Stomach (tissue), 9 donors: Measurements from ENCODE around the gene ZNF511. TPM values are rescaled to one million over a fixed set of nuclear protein-coding genes. Genes with fewer than 3 reads are reported as not detected.

ENCODE experiments used
- DNase-seq, 2 donors: peaks; one replicate each; pipeline versions ENCODE4 v3.0.0 to v3.0.0-alpha.2; 2013 to 2019
- H3K27ac ChIP-seq, 5 donors: fragments of 200-600 bp in 4 of 5; sonication (generic) in 4 of 5; one replicate each; pipeline ENCODE4 v1.5.1; 2013 to 2019; ENCODE audit warnings: mild to moderate bottlenecking in 1 of 5, moderate library complexity in 1 of 5
- H3K27me3 ChIP-seq, 3 donors: fragments of 200-600 bp; sonication (generic); one replicate each; pipeline ENCODE4 v1.5.1; 2017 to 2019; ENCODE audit warnings: mixed run types in 1 of 3
- H3K36me3 ChIP-seq, 4 donors: fragments of 200-600 bp; sonication (generic); 1 replicate in 3 of 4; 2 replicates in 1 of 4; pipeline ENCODE4 v1.5.1; 2016 to 2019
- H3K4me1 ChIP-seq, 4 donors: fragments of 200-600 bp; sonication (generic); one replicate each; pipeline ENCODE4 v1.5.1; 2016 to 2019
- H3K4me3 ChIP-seq, 4 donors: fragments of 200-600 bp; sonication (generic) in 3 of 4; one replicate each; pipeline ENCODE4 v1.5.1; 2016 to 2019; ENCODE audit warnings: mild to moderate bottlenecking in 1 of 4
- H3K9me3 ChIP-seq, 4 donors: fragments of 200-600 bp; sonication (generic); one replicate each; pipeline ENCODE4 v1.5.1; 2016 to 2019
- EP300 ChIP-seq: sonication (generic); formaldehyde crosslinking; IDR thresholded peaks from one replicate; pipeline ENCODE4 v1.6.1; 2017; ENCODE audit warnings: antibody characterized with exemption
- POLR2A ChIP-seq, 4 donors: fragments of 450-650 bp; IDR thresholded peaks; one replicate each; pipeline ENCODE4 v1.6.1; 2016; ENCODE audit warnings: antibody characterized with exemption in 4 of 4, control low read depth in 2 of 4, mild to moderate bottlenecking in 1 of 4, moderate library complexity in 1 of 4
- POLR2AphosphoS5 ChIP-seq, 3 donors: sonication (generic); formaldehyde crosslinking; IDR thresholded peaks; one replicate each; pipeline ENCODE4 v1.6.1; 2016; ENCODE audit warnings: antibody characterized with exemption in 3 of 3
- WGBS, 5 donors: extraction: QIAGEN DNeasy Blood & Tissue Kit in 3 of 5; methylation state at CpG; one replicate each; pipeline versions ENCODE4 v1.1.5 to v1.1.7; 2013 to 2018; 5-methylcytosine and 5-hydroxymethylcytosine counted together
- intact Hi-C: fragments of 100-400 bp; cut with DNase I; formaldehyde crosslinking; loops from one replicate; pipeline ENCODE4 v1.15.1; 2023; ENCODE audit warnings: low total_unique reads
- polyA plus RNA-seq, 3 donors: library from polyadenylated mRNA; stranded (reverse); fragments of 200-250 nt; gene quantifications; one replicate each; pipeline ENCODE4 v1.2.3, GENCODE V29; 2013
- total RNA-seq, 5 donors: library from RNA; depleted of rRNA; stranded (reverse); fragments of >200 nt; gene quantifications; one replicate each; pipeline versions ENCODE4 v1.1.0 to v1.2.3, GENCODE V29; 2014 to 2016
- TF ChIP-seq, protein P1 (sequence below), 7 experiments: fragments of 450-650 bp in 4 of 7; fragments of 200-600 bp in 3 of 7; sonication (generic) in 3 of 7; IDR thresholded peaks; one replicate each; pipeline ENCODE4 v1.5.1; 2016 to 2019; ENCODE audit warnings: antibody characterized with exemption in 7 of 7, control low read depth in 2 of 7, mild to moderate bottlenecking in 1 of 7
- donor health status: healthy with polysubstance abuse.
- donor health status: Bipolar disorder and iron deficiency.
- donor health status: healthy.

ZNF511 gene
- total and polyA plus RNA-seq, 8 donors = 12.7 to 82.1 (median 55.9) TPM

DNA sequence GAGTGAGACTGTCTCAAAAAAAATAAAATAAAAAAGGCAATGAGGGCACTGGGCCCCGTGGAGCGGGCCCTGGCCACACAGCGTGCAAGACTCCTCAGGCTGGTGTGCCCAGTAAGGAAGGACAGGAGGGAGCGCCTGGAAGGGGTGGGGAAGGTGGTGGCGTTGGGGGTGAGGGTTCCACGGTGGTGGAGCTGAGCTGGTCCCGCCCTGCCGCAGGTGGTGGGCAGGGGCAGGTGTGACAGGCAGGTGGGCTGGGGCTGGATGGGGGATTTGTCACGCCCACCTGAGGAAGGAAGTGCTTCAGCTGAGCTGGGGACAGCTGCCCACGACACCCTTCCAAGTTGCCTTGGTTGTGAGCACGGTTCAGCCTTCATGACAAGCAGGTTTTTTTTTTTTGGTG is 37.7 kb downstream of the ZNF511 start:
- H3K4me1 ChIP-seq = peaks cover 0 to 9% (median 7%) of the 10 kb centered on the region in 4 donors
- H3K27me3 ChIP-seq = peaks cover 0 to 99% (median 47%) of the 10 kb centered on the region in 3 donors
- WGBS, 5 donors = 48 to 60% (median 56%) methylated on average over 10 to 11 of the region's 11 CpGs
- H3K4me3 ChIP-seq = no peak overlapping the region
- intact Hi-C loops = no loop called here
- no peaks in the 10 kb centered on the region for H3K36me3 ChIP-seq
- no peak overlapping the region for H3K27ac ChIP-seq
- no peaks in the 10 kb centered on the region for H3K9me3 ChIP-seq
- DNase-seq = no peak
- TF ChIP-seq POLR2A (IDR thresholded peaks at IDR 0.05) = no peak
- TF ChIP-seq POLR2AphosphoS5 (IDR thresholded peaks at IDR 0.05) = no peak
- TF ChIP-seq, protein P1, sequence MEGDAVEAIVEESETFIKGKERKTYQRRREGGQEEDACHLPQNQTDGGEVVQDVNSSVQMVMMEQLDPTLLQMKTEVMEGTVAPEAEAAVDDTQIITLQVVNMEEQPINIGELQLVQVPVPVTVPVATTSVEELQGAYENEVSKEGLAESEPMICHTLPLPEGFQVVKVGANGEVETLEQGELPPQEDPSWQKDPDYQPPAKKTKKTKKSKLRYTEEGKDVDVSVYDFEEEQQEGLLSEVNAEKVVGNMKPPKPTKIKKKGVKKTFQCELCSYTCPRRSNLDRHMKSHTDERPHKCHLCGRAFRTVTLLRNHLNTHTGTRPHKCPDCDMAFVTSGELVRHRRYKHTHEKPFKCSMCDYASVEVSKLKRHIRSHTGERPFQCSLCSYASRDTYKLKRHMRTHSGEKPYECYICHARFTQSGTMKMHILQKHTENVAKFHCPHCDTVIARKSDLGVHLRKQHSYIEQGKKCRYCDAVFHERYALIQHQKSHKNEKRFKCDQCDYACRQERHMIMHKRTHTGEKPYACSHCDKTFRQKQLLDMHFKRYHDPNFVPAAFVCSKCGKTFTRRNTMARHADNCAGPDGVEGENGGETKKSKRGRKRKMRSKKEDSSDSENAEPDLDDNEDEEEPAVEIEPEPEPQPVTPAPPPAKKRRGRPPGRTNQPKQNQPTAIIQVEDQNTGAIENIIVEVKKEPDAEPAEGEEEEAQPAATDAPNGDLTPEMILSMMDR (IDR thresholded peaks at IDR 0.05) = no peak
- no peak for TF ChIP-seq EP300

DNA sequence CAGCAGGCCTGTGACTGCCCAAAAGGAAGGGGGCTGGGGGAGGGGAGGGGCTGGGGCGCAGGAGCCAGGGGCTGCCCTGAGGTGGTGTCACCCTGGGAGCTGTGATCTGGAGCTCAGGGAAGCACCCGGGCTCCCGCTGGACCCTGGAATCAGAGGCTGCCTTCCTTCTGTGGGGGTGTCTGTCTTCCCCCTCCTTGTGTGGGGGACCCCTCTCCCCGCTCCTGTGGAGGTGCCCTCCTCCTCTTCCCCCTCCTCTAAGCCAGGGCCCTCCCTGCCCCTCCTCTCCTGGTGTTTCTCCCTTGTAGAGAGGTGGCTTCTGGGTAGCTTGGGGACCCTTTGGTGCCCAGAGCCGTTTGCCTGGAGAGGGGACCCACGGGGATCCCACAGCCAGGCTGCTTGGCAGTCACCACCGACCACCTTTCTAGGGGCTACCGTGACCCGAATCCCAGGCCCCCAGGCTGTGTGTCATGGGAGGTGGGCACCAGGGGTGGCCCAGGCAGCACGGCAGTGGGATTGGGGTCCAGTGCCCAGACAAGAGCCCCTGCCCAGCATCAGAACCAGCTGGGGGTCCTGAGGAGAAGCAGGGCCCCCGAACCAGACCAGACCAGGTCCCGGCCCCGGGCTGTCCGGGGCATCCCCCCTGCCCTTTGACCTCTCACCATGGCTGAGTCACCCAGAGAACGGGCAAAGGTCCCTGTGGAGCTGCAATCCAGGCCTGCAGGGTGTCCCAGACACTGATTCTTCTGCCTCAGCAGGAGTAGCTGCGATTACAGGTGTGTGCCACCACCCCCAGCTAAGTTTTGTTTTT is 39.2 kb downstream of the ZNF511 start:
- no peaks in the 10 kb centered on the region for H3K9me3 ChIP-seq
- 44 to 62% (median 47%) methylated on average over 15 to 16 of the region's 16 CpGs for whole genome bisulfite sequencing, 5 donors
- H3K27ac ChIP-seq = no peak overlapping the region

DNA sequence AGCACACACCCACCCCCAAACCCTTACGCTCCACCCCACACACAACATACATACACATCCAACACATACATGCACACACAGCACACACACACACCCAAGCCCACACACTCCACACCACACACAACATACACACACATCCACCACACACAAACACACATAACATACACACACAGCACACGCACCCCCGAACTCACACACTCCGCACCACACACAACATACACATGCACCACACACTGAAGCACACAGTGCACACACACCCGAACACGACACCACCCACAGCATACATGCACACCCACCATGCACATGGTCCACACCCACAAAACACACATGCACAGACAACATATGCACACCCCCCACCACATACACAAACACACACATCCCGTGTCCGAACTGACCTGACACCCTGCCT is 40.5 kb downstream of the ZNF511 start:
- WGBS, 5 donors = 74 to 83% (median 79%) methylated on average over 8 of the region's 8 CpGs
- DNase-seq = no peak
- intact Hi-C loops = no loop called here
- H3K4me1 ChIP-seq = peaks cover 0 to 9% (median 7%) of the 10 kb centered on the region in 4 donors
- H3K4me3 ChIP-seq = no peak overlapping the region
- H3K27me3 ChIP-seq = peaks cover 0 to 87% (median 40%) of the 10 kb centered on the region in 3 donors
- H3K36me3 ChIP-seq = no peaks in the 10 kb centered on the region
- no peak overlapping the region for H3K27ac ChIP-seq
- no peaks in the 10 kb centered on the region for H3K9me3 ChIP-seq
- TF ChIP-seq POLR2A (IDR thresholded peaks at IDR 0.05) = no peak
- TF ChIP-seq, protein P1 (IDR thresholded peaks at IDR 0.05) = no peak
- TF ChIP-seq POLR2AphosphoS5 (IDR thresholded peaks at IDR 0.05) = no peak
- TF ChIP-seq EP300 = no peak

More for the DNA sequence above, 39.2 kb downstream of the ZNF511 start:
- no peaks in the 10 kb centered on the region for H3K36me3 ChIP-seq
- peaks cover 0 to 9% (median 7%) of the 10 kb centered on the region in 4 donors for H3K4me1 ChIP-seq
- intact Hi-C loops = no loop called here
- TF ChIP-seq, protein P1 (IDR thresholded peaks at IDR 0.05) = no peak
- TF ChIP-seq POLR2AphosphoS5 (IDR thresholded peaks at IDR 0.05) = no peak
- TF ChIP-seq POLR2A (IDR thresholded peaks at IDR 0.05) = no peak
- TF ChIP-seq EP300 = no peak
- no peak for DNase-seq
- peaks cover 0 to 97% (median 46%) of the 10 kb centered on the region in 3 donors for H3K27me3 ChIP-seq
- H3K4me3 ChIP-seq = no peak overlapping the region

DNA sequence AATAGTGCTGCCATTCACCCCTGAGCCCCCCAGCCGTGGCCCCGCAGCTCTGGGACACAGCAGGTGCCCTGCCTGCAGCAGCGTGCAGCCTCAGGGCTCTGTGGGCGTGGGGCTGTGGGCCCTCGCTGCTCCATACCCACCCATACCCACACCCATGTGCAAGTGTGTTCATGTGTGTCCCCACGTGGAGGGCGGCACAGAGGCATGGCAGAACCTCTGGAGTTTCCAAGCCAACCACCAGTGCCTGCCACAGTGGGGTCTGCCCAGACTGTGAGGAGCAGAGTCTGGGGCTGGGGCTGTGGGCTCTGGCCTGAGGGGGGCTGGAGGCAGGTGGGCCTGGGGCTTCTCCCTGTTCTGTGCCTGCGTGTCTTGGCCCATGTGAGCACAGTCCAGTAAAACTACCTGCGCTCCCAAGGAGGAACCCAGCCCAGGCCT is 40.9 kb downstream of the ZNF511 start:
- no peak overlapping the region for H3K4me3 ChIP-seq
- H3K36me3 ChIP-seq = no peaks in the 10 kb centered on the region
- DNase-seq = no peak
- no peaks in the 10 kb centered on the region for H3K9me3 ChIP-seq
- intact Hi-C loops = no loop called here
- H3K4me1 ChIP-seq = peaks cover 0 to 9% (median 7%) of the 10 kb centered on the region in 4 donors
- 69 to 100% (median 71%) methylated on average over 2 to 9 of the region's 9 CpGs for WGBS, 5 donors
- TF ChIP-seq EP300 = no peak
- no peak for TF ChIP-seq POLR2AphosphoS5 (IDR thresholded peaks at IDR 0.05)
- peaks cover 0 to 82% (median 36%) of the 10 kb centered on the region in 3 donors for H3K27me3 ChIP-seq
- H3K27ac ChIP-seq = no peak overlapping the region
